Medulla oblongata (tissue), 1 donor: ENCODE results near the gene MAP2.

Source experiments
- DNase-seq: peaks from one replicate; pipeline ENCODE4 v3.0.0-alpha.2; 2015; ENCODE audit errors: extremely low spot score

MAP2 gene

GRCh38 chr2:209424199-209424701, 403 bp downstream of the MAP2 start:
- no peak for DNase-seq

- DNase-seq = peak; percentile 46
Measured at GRCh38 chr2:209424781-209425470, 1.1 kb downstream of the MAP2 start.

- peak; percentile 69 for DNase-seq
Measured at GRCh38 chr2:209425471-209426071, 1.7 kb downstream of the MAP2 start.

GRCh38 chr2:209426432-209426831, 2.6 kb downstream of the MAP2 start:
- no peak for DNase-seq

- no peak for DNase-seq
Measured at GRCh38 chr2:209431701-209432100, 7.9 kb downstream of the MAP2 start.

GRCh38 chr2:209441541-209441940, 17.7 kb downstream of the MAP2 start:
- peak; percentile 85 for DNase-seq

GRCh38 chr2:209442939-209443338, 19.1 kb downstream of the MAP2 start:
- DNase-seq = no peak

- DNase-seq = no peak
Measured at GRCh38 chr2:209445485-209445884, 21.6 kb downstream of the MAP2 start.

- no peak for DNase-seq
Measured at GRCh38 chr2:209451209-209451834, 27.5 kb downstream of the MAP2 start.

- DNase-seq = no peak
Measured at GRCh38 chr2:209456489-209456888, 32.6 kb downstream of the MAP2 start.

GRCh38 chr2:209458008-209458979, 34.4 kb downstream of the MAP2 start:
- no peak for DNase-seq

- DNase-seq = no peak
Measured at GRCh38 chr2:209459359-209459758, 35.5 kb downstream of the MAP2 start.

- no peak for DNase-seq
Measured at GRCh38 chr2:209460151-209460761, 36.4 kb downstream of the MAP2 start.

GRCh38 chr2:209463226-209463625, 39.4 kb downstream of the MAP2 start:
- DNase-seq = no peak

- DNase-seq = no peak
Measured at GRCh38 chr2:209463835-209464234, 40.0 kb downstream of the MAP2 start.

- no peak for DNase-seq
Measured at GRCh38 chr2:209468846-209469245, 45.0 kb downstream of the MAP2 start.

GRCh38 chr2:209469481-209469880, 45.6 kb downstream of the MAP2 start:
- DNase-seq = no peak

GRCh38 chr2:209470466-209470865, 46.6 kb downstream of the MAP2 start:
- no peak for DNase-seq

- no peak for DNase-seq
Measured at GRCh38 chr2:209471037-209471436, 47.2 kb downstream of the MAP2 start.

- no peak for DNase-seq
Measured at GRCh38 chr2:209472112-209472832, 48.4 kb downstream of the MAP2 start.

GRCh38 chr2:209472871-209473270, 49.0 kb downstream of the MAP2 start:
- no peak for DNase-seq
